ENCODE results near the gene RNF144A. TPM values are rescaled to one million over a fixed set of nuclear protein-coding genes. Genes with fewer than 3 reads are reported as not detected.

The RNF144A gene
- total RNA-seq, 1 experiment from 2014 or later: 10.6 TPM

- Mint-ChIP-seq H3K9me3 (peaks cover 19 to 28% of the 10 kb centered on the region in 2 experiments), H3K27me3 (ENCODE audit: low read depth) (no peaks in the 10 kb centered on the region), H3K4me3 (no peak overlapping the region), H3K27ac (no peak overlapping the region), H3K4me1 (peaks cover 9 to 12% of the 10 kb centered on the region in 2 experiments), H3K36me3 (ENCODE audit: insufficient read depth in 1 of 3, low read depth in 3 of 3) (peaks cover 19 to 31% (median 20%) of the 10 kb centered on the region in 3 experiments)
- Histone ChIP-seq H3K9ac (ENCODE audit: extremely low read depth, insufficient read length, low read length) (no peak overlapping the region), H3K79me2 (ENCODE audit: insufficient read depth, low read length) (no peaks in the 10 kb centered on the region), H3K4me2 (ENCODE audit: insufficient read depth, insufficient read length, low read length) (no peak overlapping the region), H3K79me1 (ENCODE audit: insufficient read depth, low read depth, low read length, poor library complexity, severe bottlenecking) (no peaks in the 10 kb centered on the region), H4K8ac (replicated peaks; ENCODE audit: insufficient read length, low read depth, low read length) (no peak overlapping the region), H2BK20ac (ENCODE audit: low read depth, low read length, poor library complexity, severe bottlenecking) (no peak overlapping the region), H4K91ac (ENCODE audit: insufficient read length, low read depth, low read length) (no peak overlapping the region), H3K23me2 (ENCODE audit: insufficient read length, low read depth, low read length, poor library complexity, severe bottlenecking) (no peaks in the 10 kb centered on the region), H3K9me3 (ENCODE audit: control insufficient read depth, low read depth, low read length) (no peaks in the 10 kb centered on the region), H3K4ac (ENCODE audit: low read depth, low read length) (no peak overlapping the region), H3T11ph (ENCODE audit: low read length) (no peak overlapping the region), H2BK120ac (ENCODE audit: low read depth, low read length, poor library complexity, severe bottlenecking) (no peak overlapping the region), H3K14ac (ENCODE audit: insufficient read depth, low read length) (no peak overlapping the region; the same call in 1 of the 2 replicates), H3K56ac (ENCODE audit: insufficient read length, low read depth, low read length) (no peak overlapping the region), H3K27ac (ENCODE audit: insufficient read length, low read depth, low read length) (no peak overlapping the region), H2BK5ac (ENCODE audit: insufficient read length, low read length) (no peak overlapping the region), H3K23ac (ENCODE audit: insufficient read length, low read depth, low read length) (no peak overlapping the region), H2AK5ac (ENCODE audit: insufficient read length, low read length) (no peak overlapping the region), H2BK15ac (ENCODE audit: low read depth, low read length) (no peak overlapping the region), H4K5ac (ENCODE audit: insufficient read length, low read depth, low read length) (no peak overlapping the region), H3K18ac (ENCODE audit: insufficient read length, low read depth, low read length) (no peak overlapping the region), H3K27me3 (ENCODE audit: insufficient read depth, low read length) (no peaks in the 10 kb centered on the region), H4K20me1 (ENCODE audit: control insufficient read depth, insufficient read depth, insufficient read length) (no peaks in the 10 kb centered on the region), H2BK12ac (ENCODE audit: insufficient read length, low read depth, low read length) (no peak overlapping the region), H3K4me1 (ENCODE audit: insufficient read depth, low read length) (peaks cover 5% of the 10 kb centered on the region; the same call in 1 of the 2 replicates), H2AFZ (ENCODE audit: low read length) (no peak overlapping the region)
- DNase-seq: no peak
- WGBS (ENCODE audit: extremely low coverage, insufficient read length, low lambda C conversion rate): no CpG with 5 or more reads among the region's 3 CpGs
- TF ChIP-seq CTCF (conservative IDR thresholded peaks at IDR 0.05): no peak
These were observed 61.8 kb downstream of the RNF144A start for GRCh38 chr2:6978991-6979390.

All from H9 (cell line).